LHCN-M2 (cell line): ENCODE measurements around the gene CEP83. TPM values are rescaled to one million over a fixed set of nuclear protein-coding genes. Genes with fewer than 3 reads are reported as not detected.
"Not testable (repeated sequence)": the region's sequence is repeated elsewhere in the genome, so short reads cannot be mapped to it uniquely, and the experiment has no call there.

ENCODE experiments used
- DNase-seq: peaks from one replicate; pipeline ENCODE4 v3.0.0-alpha.2; 2012; ENCODE audit warnings: low read depth
- total RNA-seq: library from RNA; depleted of rRNA; stranded (reverse); fragments of >200 nt; gene quantifications from 2 replicates; pipeline ENCODE4 v1.2.3, GENCODE V29; 2014

CEP83 gene
- total RNA-seq, 1 experiment from 2014 or later: 11.7 TPM

DNA sequence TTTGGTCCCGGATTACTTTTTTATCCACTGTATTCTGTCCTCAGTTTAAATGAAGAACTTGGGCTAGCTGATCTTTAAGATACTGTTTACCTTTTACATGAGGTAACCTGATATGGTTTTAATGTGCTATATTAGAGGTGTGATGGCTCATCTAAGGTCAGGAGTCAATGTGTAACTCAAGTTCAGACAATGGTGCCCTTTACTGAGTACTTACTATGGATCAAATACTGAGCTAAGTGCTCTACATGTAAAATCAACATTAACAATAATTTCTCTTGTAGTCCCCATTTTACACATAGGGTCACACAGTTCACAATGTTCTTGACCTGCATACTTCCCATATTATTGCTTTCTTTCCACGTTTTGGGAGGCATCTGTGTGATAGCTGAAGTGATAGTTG lies 79.2 kb downstream of the CEP83 start:
- DNase-seq: no peak

DNA sequence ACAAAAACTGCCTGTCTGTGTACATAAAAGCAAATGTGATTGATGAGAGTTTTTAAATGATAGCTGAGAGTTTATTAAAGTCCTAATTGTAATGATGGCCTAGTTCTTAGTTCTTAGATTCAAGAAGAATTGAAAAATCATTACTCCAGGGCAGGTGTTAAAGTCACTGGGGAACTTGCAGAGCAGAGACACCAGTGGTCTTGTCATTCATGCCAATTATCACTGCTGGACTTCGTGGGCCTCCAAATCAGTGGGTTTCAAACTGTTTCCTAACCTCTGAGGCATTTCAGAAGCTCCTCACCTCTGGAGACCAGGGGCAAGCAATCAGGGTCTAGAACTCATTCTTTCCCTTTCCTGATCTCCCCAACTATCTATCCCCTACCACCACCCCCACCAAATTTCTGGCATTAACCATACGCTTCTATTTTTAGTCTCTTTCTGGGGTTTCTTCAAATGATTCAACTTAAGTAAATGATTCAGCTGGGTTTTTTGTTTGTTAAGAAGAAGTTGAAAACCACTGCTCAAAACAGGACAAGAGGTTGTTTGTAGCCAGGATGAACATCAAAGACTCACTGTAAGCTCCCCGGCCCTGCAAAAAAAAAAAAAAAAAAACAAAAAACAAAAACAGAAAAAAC lies 80.1 kb downstream of the CEP83 start:
- DNase-seq: peak; percentile 15

DNA sequence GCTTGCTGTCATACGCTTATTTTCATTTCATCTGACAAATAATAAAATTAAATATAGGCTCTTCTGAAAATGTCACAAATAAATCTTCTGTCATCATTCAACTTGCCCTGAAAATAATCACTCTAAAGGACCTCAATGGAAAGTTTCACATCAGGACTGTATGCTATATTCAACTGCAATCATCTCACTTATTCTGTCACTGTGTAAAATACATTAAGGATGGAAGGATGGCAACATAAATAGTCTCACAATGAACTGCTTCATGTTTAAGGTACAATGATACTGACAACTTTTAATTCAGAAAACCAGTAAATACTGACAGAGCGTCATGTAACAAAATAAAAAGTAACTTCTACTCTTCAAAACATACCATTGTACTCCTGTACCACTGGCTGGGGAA lies 82.1 kb downstream of the CEP83 start:
- DNase-seq: no peak

DNA sequence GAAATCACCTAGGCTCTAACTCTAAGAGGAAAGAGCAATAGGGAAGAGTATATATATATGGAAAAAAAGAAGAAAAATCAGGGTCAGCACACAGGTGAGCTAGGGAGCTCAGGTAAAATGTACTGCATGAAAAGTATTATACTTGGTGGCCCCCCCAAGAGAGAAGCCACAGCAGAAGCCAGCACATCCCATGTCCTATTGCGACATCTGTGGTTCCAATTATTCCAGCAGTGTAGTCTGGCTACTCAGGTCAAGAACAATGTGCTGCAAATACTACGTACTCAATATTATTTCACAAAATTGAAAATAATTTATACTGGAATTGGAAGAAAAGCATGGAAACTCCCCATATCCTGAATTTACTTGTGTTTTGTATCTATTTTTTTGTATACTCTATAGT lies 85.5 kb downstream of the CEP83 start:
- DNase-seq: no peak

DNA sequence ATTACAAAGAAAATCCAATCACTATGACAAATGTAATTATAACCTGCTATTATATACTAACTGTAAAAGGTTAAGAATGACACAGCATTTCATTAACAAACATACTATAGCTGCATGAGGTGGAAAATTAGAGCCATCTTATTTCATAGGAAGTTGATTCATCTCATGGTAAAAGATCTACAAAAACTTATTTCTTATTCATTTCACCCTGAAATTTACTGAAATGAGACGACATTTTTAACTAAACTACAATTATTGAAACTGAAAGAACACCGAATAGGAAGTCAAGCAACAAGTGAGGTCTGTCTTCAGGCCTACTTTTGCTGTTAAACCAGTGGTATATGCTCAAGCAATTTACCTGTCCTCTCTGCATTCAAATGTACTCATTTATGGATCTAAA lies 87.2 kb downstream of the CEP83 start:
- DNase-seq: no peak

DNA sequence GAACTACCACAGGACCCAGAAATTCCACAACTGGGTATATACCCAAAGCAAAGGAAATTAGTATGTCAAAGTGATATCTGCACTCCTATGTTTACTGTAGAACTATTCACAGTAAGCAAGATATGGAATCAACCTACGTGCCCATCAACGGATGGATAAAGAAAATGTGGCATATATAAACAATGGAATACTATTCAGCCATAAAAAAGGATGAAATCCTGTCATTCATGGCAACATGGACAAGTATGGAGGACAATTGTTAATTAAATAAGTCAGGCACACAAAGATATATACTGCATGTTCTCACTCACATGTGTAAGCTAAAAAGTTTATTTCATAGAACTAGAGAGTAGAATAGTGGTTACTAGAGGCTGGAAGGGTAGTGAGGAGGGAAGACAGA lies 97.0 kb downstream of the CEP83 start:
- no peak for DNase-seq

DNA sequence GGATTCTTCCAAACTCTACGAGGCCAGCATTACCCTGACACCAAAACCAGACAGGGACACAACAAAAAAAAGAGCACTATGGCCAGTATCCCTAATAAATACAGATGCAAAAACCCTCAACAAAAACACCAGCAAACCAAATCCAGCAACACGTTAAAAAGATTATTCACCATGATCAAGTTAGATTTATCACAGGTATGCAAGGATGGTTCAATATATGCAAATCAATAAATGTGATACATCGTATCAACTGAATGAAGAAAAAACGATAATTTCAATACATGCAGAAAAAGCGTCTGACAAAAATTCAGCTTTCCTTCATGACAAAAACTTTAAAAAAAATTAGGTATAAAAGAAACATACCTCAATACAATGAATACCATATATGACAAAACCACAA lies 99.9 kb downstream of the CEP83 start:
- no peak for DNase-seq

DNA sequence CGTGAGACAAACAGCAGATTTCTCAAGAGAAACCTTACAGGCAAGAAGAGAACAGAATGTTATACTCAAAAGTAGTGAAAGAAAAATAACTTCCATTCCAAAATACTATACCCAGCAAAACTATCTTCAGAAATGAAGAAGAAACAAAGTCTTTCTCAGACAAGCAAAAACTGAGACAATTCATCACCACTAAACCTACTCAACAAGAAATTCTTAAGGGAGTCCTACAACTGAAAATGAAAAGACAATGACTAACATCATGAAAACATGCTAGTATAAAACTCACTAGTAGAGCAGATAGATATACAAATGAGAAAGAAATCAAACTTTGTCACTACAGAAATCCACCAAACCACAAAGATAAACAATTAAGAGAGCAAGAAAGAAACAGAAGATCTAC lies 106.5 kb downstream of the CEP83 start:
- DNase-seq: no peak

DNA sequence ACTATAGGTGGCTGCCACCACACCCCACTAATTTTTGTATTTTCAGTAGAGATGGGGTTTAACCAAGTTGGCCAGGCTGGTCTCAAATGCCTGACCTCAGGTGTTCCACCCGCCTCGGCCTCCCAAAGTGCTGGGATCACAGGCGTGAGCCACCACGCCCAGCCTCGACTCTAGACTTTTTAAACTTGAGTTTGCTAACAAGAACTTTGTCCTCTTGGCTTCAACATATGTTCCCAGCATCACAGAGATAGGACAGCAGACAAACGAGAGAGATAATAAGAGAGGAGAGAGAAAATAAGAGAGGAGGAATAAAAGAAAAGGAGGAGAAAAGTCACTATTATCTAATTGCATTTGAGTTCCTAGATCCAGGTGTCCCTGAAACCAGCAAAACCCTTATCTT lies 119.1 kb downstream of the CEP83 start:
- DNase-seq: no peak

DNA sequence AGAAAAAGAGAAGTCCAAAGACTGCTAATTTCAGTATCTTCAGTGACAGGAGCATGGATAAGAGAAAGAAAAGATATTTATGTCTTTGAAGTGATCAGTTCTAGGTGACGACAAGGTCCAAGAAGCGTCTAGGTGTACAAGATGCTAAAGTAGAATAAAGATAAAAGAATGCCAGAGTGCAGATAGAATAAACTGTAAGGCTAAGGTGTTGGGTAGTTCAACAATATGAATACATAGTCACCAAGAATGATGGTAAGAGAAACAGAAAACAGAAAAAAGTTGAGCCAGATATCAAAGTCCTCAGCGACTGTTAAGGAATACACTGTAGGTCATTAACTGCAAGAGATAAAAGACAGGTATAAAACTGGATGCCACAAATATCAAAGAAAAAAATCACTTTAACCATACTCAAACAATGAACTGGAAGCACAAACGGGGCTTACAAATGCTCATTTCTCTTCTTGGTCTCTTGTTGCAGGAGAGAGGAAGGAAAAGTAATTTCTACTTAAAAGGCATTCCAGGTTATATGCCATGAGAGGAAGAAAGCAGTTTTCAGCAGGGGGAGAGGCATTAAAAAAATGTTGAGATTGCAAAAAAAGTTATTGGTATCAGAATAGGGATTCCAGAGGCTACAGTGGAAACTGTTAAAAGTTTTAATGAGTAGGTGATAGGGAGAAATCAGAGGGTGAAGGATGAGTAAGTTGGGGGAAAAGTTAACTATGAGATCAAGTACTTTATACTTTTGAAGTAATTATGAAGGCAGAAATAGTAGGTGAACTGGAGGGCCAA lies 121.5 kb downstream of the CEP83 start:
- no peak for DNase-seq

DNA sequence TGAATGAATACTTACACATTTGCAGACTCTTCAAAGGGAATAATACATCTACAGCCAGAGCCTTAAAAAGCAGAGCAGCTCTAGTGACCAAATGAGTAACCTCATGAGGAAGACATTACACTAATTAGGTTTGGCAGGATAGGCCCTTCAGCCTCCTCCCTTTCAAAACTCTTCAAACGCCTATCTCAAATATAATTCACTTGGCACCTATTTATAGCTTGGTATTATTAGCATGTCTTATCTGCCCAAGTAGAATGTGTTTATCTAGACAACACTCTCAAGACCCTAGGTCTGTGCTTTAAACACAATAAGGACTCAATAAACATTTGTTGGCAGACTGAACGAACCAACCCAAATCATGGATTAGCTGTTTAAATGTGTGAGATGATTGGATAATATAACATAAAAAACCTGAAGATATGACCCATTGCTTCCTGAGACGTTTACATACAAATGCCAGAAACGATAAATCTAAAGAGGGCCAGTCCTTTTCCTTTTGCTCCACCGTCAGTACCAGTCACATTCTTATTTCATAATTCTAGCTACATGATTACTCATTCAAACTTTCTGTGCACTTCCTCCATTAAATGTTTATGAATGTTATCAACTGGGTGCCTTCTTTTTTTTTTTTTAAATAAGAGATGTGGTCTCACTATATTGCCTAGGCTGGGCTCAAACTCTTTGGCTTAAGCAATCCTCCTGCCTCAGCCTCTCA lies 123.3 kb downstream of the CEP83 start:
- no peak for DNase-seq

DNA sequence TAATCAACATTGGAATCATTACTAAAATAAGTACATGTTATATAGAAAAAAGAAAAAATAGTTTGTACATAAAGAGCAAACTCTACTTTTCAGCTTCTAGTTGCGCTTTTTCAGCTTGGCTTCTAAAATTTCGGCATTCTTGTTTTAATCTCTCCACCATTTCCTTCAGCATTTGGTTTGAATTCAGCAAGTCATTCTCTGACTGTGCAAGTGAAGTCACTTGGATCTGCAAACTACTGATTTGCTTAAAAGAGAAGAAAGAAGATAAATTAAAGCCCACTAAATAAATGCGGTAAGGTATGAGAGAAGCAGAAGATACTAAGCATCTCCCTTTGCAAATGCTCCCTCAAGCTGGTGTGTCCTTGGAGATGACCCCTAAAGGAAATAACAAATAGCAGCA lies 126.3 kb downstream of the CEP83 start:
- DNase-seq: no peak

DNA sequence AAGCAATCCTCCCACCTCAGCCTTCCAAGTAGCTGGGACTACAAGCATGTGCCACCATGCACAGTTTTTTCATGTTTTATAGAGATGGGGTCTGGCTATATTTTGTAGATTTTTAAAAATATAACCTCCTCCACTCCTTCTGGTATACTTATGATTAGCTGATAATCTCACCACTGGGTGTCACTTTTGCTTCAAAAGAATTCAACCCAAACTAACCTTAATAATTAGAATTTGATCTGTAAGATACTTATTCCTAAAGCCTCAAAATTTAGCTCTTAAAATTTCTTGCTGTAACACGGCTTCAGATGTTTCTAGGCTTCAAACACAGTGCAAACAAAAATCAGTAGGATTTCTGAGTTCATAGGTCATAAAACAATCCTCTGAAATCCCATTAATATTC lies 130.3 kb downstream of the CEP83 start:
- peak; percentile 7 for DNase-seq

DNA sequence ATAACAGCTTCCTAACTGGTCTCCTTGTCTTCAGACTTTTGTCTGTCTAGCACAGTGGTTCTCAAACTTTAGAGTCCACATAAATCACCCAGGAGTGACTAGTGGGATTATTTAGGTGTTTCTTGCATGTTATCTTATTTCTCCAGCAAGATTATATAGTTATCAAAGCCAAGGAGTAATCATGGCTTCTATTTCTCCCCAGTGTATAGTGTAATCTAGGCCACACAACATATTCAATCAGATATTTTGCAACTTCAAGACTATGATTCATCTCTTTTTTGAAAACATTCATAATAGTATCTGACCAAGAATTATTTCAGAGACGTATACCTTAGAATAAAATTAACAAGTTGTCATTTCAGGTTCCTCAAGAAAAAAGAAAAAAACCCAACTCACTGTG lies 131.9 kb downstream of the CEP83 start:
- peak; percentile 36 for DNase-seq

DNA sequence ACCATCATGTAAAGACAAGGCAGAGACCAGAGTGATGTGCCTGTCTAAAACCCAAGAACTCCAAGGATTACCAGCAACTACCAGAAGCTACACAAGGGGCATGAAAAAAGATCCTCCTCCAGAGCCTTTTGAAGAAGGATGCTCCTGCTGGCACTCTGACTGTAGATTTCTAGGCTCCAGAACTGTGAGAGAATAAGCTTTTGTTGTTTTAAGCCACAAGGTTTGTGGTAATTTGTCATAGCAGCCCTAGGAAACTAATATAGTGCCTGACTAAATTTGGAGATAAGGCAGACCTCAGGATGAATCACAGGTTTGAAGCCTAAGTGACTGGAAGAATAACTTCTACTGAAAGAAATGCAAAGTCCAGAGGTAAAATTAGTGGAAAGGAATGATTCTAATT lies 132.9 kb downstream of the CEP83 start:
- DNase-seq: peak; percentile 88

DNA sequence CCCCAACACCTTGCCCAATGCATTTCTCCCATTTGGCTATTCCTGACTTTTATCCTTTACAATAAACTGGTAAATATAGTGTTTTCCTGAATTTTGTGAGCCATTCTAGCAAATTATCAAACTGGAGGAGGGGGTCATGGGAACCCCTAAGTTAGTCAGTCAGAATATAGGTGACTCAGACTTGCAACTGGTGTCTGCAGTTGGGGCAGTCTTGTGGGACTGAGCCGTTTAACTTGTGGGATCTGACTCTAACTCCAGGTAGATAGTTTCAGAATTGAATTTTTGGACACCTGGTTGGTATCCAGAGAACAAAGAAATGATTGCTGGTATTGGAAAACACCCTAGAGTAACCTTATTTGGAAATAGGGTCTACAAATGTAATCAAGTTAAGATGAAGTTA lies 133.4 kb downstream of the CEP83 start:
- no peak for DNase-seq

DNA sequence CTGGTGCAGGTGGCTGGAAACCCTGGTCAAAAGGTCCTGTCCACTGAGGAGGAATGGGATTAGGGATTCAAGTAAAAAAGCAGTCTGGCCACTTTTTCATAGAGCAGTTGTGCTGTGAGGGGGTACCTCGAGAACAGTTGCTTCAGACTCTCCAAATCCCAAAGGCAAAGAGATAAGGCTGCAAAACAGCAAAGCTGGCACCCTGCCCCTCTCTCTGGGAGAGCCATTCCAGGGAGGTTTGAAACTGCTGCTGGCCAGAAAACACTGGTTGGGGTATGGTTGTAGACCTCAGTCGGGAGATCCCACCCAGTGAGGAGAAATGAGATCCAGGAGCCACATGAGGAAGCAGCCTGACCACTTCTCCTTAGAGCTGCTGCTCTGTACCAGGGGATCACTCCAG lies 137.3 kb downstream of the CEP83 start:
- DNase-seq: no peak

DNA sequence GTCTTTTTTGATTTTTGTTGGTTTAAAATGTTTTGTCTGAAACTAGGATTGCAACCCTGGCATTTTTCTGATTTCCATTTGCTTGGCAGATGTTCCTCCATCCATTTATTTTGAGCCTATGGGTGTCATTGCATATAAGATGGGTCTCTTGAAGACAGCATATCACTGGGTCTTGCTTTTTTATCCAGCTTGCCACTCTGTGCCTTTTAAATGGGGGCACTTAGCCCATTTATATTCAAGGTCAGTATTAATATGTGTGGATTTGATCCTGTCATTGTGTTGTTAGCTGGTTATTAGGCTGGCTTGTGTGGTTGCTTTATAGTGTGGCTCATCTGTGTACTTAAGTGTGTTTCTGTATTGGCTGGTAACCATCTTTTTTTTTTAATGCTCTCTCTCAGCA lies 139.6 kb downstream of the CEP83 start:
- DNase-seq: no peak

DNA sequence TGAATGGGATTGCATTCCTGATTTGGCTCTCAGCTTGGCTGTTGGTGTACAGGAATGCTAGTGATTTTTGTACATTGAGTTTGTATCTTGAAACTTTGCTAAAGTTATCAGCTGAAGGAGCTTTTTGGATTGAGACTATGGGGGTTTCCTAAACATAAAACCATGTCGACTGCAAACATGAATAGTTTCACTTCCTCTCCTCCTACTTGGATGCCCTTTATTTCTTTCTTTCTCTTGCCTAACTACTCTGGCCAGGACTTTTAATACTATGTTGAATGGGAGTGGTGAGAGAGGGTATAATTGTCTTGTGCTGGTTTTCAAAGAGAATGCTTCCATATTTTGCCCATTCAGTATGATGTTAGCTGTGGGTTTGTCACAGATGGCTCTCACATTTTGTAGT lies 141.5 kb downstream of the CEP83 start:
- DNase-seq: no peak

DNA sequence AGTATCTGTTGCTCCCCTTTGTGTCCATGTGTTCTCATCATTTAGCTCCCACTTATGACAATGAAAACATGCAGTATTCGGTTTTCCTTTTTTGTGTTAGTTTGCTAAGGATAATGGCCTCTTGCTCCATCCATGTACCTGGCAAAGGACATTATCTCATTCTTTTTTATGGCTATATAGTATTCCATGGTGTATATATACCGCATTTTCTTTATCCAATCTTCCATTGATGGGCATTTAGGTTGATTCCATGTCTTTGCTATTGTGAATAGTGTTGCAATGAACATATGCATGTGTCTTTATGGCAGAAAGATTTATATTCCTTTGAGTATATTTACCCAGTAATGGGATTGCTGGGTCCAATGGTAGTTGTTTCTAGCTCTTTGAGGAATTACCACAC lies 143.1 kb downstream of the CEP83 start:
- not testable (repeated sequence) for DNase-seq

DNA sequence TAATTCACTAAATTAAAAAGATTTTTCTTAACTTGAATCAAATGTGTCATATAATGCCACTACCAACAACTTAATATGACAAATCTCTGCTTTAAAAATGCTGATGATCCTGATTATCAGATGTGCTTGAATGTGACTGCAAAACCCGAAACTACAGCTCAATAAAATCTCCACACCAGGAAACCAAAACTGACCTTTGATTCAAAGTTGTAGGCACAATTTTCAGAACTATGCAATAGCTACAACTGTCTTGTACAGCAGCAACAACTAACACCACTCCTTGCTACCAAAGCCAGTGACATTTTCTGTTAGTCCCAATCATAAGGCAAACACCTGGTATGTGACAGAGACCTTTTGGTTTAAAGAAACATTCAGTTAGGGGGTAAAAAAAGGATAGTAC lies 147.3 kb downstream of the CEP83 start:
- DNase-seq: no peak

DNA sequence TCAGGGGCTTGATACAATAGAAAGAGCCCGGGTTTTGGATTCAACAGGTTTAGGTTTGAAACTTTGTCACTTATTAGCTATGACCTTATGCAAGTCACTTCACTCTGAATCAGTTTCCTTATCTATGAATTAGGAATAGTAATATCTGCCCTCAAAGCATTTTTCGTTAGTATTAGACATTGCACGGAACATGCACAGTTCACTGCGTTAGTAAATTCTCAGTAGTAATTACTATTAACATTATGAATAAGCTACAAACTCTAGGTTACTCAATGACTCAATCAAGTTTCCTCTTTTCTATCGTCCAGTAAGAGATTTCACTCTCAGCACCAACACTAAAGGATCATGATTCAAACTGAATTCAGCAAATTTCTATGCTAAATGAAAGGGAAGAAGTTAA lies 150.3 kb downstream of the CEP83 start:
- DNase-seq: no peak

DNA sequence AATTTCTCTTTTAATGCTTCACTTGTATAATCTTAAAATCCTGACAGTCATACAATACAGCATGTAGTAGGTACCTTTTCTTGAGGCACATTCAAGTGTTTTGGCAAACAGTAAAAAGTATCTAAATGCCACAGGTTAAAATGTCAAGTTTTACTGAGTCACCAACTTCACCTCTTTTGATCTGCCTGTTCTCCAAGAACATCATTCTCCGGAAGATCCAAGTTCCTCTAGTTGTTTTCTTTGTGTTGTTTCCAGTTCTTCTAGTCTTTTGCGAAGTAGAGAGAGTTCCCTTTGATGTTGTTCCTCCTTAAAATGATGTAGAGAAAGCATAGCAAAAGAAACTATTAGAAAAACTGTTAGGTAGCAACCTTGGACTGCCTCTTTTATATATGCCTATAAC lies 151.1 kb downstream of the CEP83 start:
- no peak for DNase-seq
